Upper lobe of left lung (tissue), 6 donors: ENCODE data around the gene CHST14. TPM values are rescaled to one million over a fixed set of nuclear protein-coding genes. Genes with fewer than 3 reads are reported as not detected.

Experiments
- ATAC-seq, 2 donors: fragments of 200-7000 bp; cut with Tn5 transposase; one replicate each; pipeline ENCODE4 v1.9.1; 2022; ENCODE audit warnings: mild to moderate bottlenecking in 2 of 2, moderate library complexity in 2 of 2; ENCODE audit not compliant: low FRiP score in 2 of 2
- DNase-seq, 2 donors: peaks; one replicate each; pipeline ENCODE4 v3.0.0-alpha.2; 2019 to 2020
- H3K27ac ChIP-seq, 4 donors: fragments of 200-600 bp; sonication (generic); one replicate each; pipeline ENCODE4 v1.5.1; 2016 to 2019
- H3K27me3 ChIP-seq, 4 donors: fragments of 200-600 bp; sonication (generic); one replicate each; pipeline ENCODE4 v1.5.1; 2017 to 2019
- H3K36me3 ChIP-seq, 4 donors: fragments of 200-600 bp; sonication (generic); one replicate each; pipeline ENCODE4 v1.5.1; 2016 to 2019
- H3K4me1 ChIP-seq, 4 donors: fragments of 200-600 bp; sonication (generic); one replicate each; pipeline ENCODE4 v1.5.1; 2018 to 2019
- H3K4me3 ChIP-seq, 4 donors: fragments of 200-600 bp; sonication (generic); one replicate each; pipeline ENCODE4 v1.5.1; 2017 to 2019; ENCODE audit warnings: mild to moderate bottlenecking in 2 of 4, moderate library complexity in 1 of 4
- H3K9me3 ChIP-seq, 4 donors: fragments of 200-600 bp; sonication (generic); one replicate each; pipeline ENCODE4 v1.5.1; 2018 to 2019
- EP300 ChIP-seq, 4 donors: sonication (generic); formaldehyde crosslinking; IDR thresholded peaks; one replicate each; pipeline ENCODE4 v1.5.1; 2017; ENCODE audit warnings: antibody characterized with exemption in 4 of 4, control low read depth in 2 of 4
- POLR2A ChIP-seq, 4 donors: fragments of 450-650 bp; IDR thresholded peaks; one replicate each; pipeline ENCODE4 v1.5.1; 2016 to 2017; ENCODE audit warnings: antibody characterized with exemption in 4 of 4, mild to moderate bottlenecking in 2 of 4
- POLR2AphosphoS5 ChIP-seq, 2 donors: sonication (generic); formaldehyde crosslinking; IDR thresholded peaks; one replicate each; pipeline ENCODE4 v1.5.1; 2017; ENCODE audit warnings: antibody characterized with exemption in 2 of 2
- WGBS, 2 donors: methylation state at CpG; one replicate each; pipeline ENCODE4 v1.1.5; 2017 to 2018; 5-methylcytosine and 5-hydroxymethylcytosine counted together
- total RNA-seq, 6 donors: library from RNA; depleted of rRNA in 4 of 6; stranded (reverse); fragments of >200 nt in 4 of 6; gene quantifications; one replicate each; pipeline versions ENCODE4 v1.1.0 to v1.2.1, GENCODE V29; 2016 to 2021
- TF ChIP-seq, protein P1 (sequence below), 6 experiments: fragments of 450-650 bp in 4 of 6; fragments of 200-600 bp in 2 of 6; sonication (generic) in 2 of 6; IDR thresholded peaks; one replicate each; pipeline ENCODE4 v1.5.1; 2016 to 2019; ENCODE audit warnings: antibody characterized with exemption in 6 of 6
- donor health status: DM: no; HTN: no; CAD: no; lungs with moderate emphysema.
- donor health status: DM: no; HTN: yes; CAD: no; lungs with severe emphysema.

CHST14 gene
- total RNA-seq, 6 donors from 2014 or later, result 3.1 to 20.6 (median 14.6) TPM

DNA sequence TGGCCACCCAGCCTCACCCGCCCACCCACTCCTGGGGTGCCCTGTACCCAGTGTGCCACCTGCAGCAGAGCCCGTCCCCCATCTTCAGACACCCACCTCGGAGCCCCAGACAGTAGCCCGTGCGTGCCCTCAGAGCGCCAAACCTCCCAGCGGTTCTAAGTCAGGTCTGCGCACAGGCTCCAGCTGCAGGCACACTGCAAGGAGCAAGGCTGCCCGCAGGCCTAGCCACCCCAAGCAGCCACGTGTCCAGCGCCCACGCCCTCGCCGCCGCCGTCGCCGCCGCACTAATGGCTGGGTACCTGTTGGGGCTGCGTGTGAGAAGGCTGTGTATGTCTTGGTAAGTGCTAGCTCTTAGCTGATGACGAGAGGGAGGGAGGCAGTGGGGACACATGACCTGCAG lies 8.8 kb upstream of the CHST14 start:
- TF ChIP-seq, protein P1, sequence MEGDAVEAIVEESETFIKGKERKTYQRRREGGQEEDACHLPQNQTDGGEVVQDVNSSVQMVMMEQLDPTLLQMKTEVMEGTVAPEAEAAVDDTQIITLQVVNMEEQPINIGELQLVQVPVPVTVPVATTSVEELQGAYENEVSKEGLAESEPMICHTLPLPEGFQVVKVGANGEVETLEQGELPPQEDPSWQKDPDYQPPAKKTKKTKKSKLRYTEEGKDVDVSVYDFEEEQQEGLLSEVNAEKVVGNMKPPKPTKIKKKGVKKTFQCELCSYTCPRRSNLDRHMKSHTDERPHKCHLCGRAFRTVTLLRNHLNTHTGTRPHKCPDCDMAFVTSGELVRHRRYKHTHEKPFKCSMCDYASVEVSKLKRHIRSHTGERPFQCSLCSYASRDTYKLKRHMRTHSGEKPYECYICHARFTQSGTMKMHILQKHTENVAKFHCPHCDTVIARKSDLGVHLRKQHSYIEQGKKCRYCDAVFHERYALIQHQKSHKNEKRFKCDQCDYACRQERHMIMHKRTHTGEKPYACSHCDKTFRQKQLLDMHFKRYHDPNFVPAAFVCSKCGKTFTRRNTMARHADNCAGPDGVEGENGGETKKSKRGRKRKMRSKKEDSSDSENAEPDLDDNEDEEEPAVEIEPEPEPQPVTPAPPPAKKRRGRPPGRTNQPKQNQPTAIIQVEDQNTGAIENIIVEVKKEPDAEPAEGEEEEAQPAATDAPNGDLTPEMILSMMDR (IDR thresholded peaks at IDR 0.05), result no peak
- TF ChIP-seq POLR2AphosphoS5 (IDR thresholded peaks at IDR 0.05) (no peak), EP300 (IDR thresholded peaks at IDR 0.05) (no peak)
- Histone ChIP-seq H3K36me3 (peaks cover 0 to 72% (median 46%) of the 10 kb centered on the region in 4 donors), H3K4me1 (peaks cover under 1 to 12% (median 5%) of the 10 kb centered on the region in 4 donors), H3K9me3 (no peaks in the 10 kb centered on the region), H3K27ac (no peak overlapping the region), H3K4me3 (no peak overlapping the region), H3K27me3 (no peaks in the 10 kb centered on the region)
- WGBS, 2 donors, result 93 to 95% methylated on average over 9 to 21 of the region's 21 CpGs
- peak in 1 of 2 donors; percentile 82 for DNase-seq
- ATAC-seq, result no peak

DNA sequence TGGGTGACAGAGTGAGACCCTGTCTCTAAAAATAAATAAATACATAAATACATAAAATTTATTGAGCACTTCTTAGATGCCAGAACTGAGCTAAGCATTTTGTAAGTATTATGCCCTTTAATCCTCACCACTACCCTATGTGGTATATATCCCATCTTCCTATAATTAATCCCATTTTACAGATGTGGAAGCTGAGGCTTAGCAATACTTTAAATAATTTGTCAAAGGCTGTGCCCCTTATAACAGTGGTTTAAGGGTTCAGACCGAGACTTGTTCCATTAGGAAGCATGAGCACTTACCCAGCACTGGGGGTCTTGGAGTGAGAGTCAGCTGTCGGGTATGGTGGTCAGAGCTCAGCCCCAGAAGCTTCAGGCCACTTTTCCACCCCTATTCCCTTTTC lies 7.5 kb upstream of the CHST14 start:
- TF ChIP-seq, protein P1 (IDR thresholded peaks at IDR 0.05), result no peak
- TF ChIP-seq POLR2AphosphoS5 (IDR thresholded peaks at IDR 0.05), result no peak
- no peak for TF ChIP-seq POLR2A (IDR thresholded peaks at IDR 0.05)
- TF ChIP-seq EP300 (IDR thresholded peaks at IDR 0.05), result no peak
- Histone ChIP-seq H3K4me1 (peaks cover 0 to 11% (median 4%) of the 10 kb centered on the region in 4 donors), H3K36me3 (peaks cover 0 to 74% (median 48%) of the 10 kb centered on the region in 4 donors), H3K27me3 (no peaks in the 10 kb centered on the region), H3K9me3 (no peaks in the 10 kb centered on the region), H3K27ac (no peak overlapping the region), H3K4me3 (no peak overlapping the region)
- DNase-seq, result no peak
- ATAC-seq, result no peak
- WGBS, 2 donors, result 87 to 94% methylated on average over 2 of the region's 2 CpGs

DNA sequence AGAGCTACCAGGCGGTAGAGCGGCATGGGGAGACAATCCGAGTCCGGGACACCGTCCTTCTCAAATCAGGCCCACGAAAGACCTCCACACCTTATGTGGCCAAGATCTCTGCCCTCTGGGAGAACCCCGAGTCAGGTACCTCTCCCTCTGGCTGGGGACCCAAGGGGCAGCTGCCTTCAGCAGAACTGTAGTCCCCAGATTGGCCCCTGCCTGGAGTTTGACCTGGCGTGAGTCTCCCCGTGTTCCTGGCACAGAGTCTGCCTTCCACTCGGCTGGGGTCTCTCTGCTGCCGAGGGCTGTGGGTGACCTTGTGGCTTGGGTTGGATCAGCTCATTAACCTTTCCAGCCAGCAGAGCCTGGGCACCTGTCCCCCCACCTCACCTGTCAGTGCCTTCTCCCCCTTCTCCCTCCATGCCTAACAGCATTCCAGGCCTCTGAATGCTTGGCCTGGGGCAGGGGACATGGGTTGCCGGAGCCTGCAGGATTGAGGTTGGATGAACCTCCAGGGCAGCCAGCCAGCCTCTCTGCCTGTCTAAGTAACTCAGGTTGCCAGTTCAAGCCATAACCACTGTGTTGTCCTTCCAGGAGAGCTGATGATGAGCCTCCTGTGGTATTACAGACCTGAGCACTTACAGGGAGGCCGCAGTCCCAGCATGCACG lies 6.8 kb upstream of the CHST14 start:
- Histone ChIP-seq H3K36me3 (peaks cover 0 to 69% (median 44%) of the 10 kb centered on the region in 4 donors), H3K27me3 (no peaks in the 10 kb centered on the region), H3K9me3 (no peaks in the 10 kb centered on the region), H3K4me3 (no peak overlapping the region), H3K27ac (no peak overlapping the region), H3K4me1 (peaks cover 0 to 11% (median 4%) of the 10 kb centered on the region in 4 donors)
- 97 to 98% methylated on average over 5 to 13 of the region's 14 CpGs for WGBS, 2 donors
- ATAC-seq (no peak), DNase-seq (no peak)
- TF ChIP-seq EP300 (IDR thresholded peaks at IDR 0.05), result no peak
- TF ChIP-seq, protein P1 (IDR thresholded peaks at IDR 0.05), result no peak
- no peak for TF ChIP-seq POLR2A (IDR thresholded peaks at IDR 0.05)
- no peak for TF ChIP-seq POLR2AphosphoS5 (IDR thresholded peaks at IDR 0.05)

DNA sequence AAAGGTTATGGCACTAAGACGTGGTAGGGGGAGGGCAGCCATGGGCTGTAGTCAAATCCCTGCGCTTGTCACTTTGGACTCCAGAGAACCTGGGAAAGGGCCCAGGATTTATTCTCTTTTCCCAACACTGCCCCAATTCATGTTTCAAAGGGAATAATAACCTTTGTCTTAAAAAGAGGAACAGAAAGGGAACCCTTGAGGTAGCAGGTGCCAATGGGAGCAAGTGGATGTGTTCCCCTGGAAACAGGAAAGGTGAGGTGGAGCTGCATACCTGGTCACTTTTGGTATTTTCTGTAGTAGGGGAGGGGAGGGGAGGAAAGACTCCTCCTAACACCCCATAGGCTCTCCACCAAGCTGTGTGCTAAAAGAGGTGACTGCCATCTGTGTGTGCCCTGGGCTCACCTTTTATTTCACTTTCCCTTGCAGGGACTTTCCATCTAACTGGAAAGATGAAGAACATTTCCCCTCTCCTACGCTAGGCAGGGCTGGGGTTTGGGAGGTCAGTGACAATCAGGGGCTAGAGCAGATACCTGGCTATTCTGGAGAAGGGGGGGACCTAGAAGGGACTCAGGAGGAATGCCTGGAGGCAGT lies 6.1 kb upstream of the CHST14 start:
- Histone ChIP-seq H3K4me3 (no peak overlapping the region), H3K27me3 (no peaks in the 10 kb centered on the region), H3K4me1 (peaks cover 0 to 12% (median 4%) of the 10 kb centered on the region in 4 donors), H3K9me3 (no peaks in the 10 kb centered on the region), H3K36me3 (peaks cover 0 to 62% (median 37%) of the 10 kb centered on the region in 4 donors), H3K27ac (peak overlapping the region in 1 of 4 donors; percentile 11)
- WGBS, 2 donors, result 90 to 91% methylated on average over 3 of the region's 3 CpGs
- ATAC-seq (no peak), DNase-seq (no peak)
- TF ChIP-seq, protein P1 (IDR thresholded peaks at IDR 0.05), result no peak
- TF ChIP-seq POLR2AphosphoS5 (IDR thresholded peaks at IDR 0.05) (no peak), POLR2A (IDR thresholded peaks at IDR 0.05) (no peak), EP300 (IDR thresholded peaks at IDR 0.05) (no peak)
